Progenitor cell of endocrine pancreas (in vitro differentiated cells): ENCODE measurements around the gene MYO7B. TPM values are rescaled to one million over a fixed set of nuclear protein-coding genes. Genes with fewer than 3 reads are reported as not detected.

Source experiments
- DNase-seq: peaks from one replicate; pipeline ENCODE4 v3.0.0; 2021; ENCODE audit warnings: low spot score; ENCODE audit not compliant: unreplicated experiment
- H3K27ac Mint-ChIP-seq: 2 replicates; pipeline ENCODE4 v1.8.0; 2021; ENCODE audit warnings: mild to moderate bottlenecking, moderate library complexity, mixed read lengths
- H3K27me3 Mint-ChIP-seq: 2 replicates; pipeline ENCODE4 v1.8.0; 2021; ENCODE audit warnings: mixed read lengths
- H3K36me3 Mint-ChIP-seq: 2 replicates; pipeline ENCODE4 v1.8.0; 2022; ENCODE audit warnings: mixed read lengths; ENCODE audit not compliant: insufficient read depth
- H3K4me1 Mint-ChIP-seq: 2 replicates; pipeline ENCODE4 v1.8.0; 2021; ENCODE audit warnings: low read depth, mixed read lengths
- H3K4me3 Mint-ChIP-seq: 2 replicates; pipeline ENCODE4 v1.8.0; 2021; ENCODE audit warnings: low read depth, mild to moderate bottlenecking, moderate library complexity, mixed read lengths
- H3K9me3 Mint-ChIP-seq: 2 replicates; pipeline ENCODE4 v1.8.0; 2021; ENCODE audit warnings: low read depth, mixed read lengths
- CTCF ChIP-seq: fragments of 200-600 bp; sonication (generic); IDR thresholded peaks from one replicate; pipeline ENCODE4 v1.5.0; 2021; ENCODE audit warnings: antibody characterized with exemption, mild to moderate bottlenecking; ENCODE audit not compliant: unreplicated experiment
- total RNA-seq: library from RNA; stranded (reverse); gene quantifications from 2 replicates; pipeline ENCODE4 v1.2.1, GENCODE V29; 2021

The MYO7B gene
- total RNA-seq, 1 donor from 2014 or later, result not detected

GRCh38 chr2:127623388-127624319, 88.2 kb downstream of the MYO7B start:
- Mint-ChIP-seq H3K4me1 (peaks cover 2% of the 10 kb centered on the region), H3K27me3 (peaks cover 10% of the 10 kb centered on the region), H3K4me3 (no peak overlapping the region), H3K9me3 (no peaks in the 10 kb centered on the region), H3K27ac (peak overlapping the region; percentile 57), H3K36me3 (no peaks in the 10 kb centered on the region)
- no peak for DNase-seq
- TF ChIP-seq CTCF, result no peak

DNA sequence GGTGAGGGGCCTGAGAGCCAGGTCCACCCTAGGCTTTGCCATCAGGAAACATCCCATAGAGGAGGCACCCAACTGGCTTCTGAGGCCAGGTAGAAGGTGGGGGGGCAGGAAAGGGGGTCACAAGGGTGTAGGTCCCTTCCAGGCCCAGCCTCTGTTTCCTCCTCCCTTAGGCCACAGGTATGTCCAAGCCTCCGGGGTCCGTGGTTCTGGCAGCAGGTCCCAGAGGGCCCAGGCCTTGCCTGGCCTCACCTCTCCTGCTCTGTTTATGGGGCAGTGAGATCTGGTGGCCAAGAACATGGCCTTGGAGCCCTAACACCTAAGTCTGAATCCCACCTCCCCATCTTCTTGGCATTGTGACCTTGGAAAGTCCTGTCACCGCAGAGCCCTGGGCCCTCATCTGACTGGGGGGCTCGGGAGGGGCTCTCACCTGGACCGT, 88.9 kb downstream of the MYO7B start:
- Mint-ChIP-seq H3K9me3 (no peaks in the 10 kb centered on the region), H3K4me3 (no peak overlapping the region), H3K36me3 (no peaks in the 10 kb centered on the region), H3K27me3 (peaks cover 10% of the 10 kb centered on the region), H3K27ac (no peak overlapping the region), H3K4me1 (peaks cover 2% of the 10 kb centered on the region)
- TF ChIP-seq CTCF, result no peak
- no peak for DNase-seq

GRCh38 chr2:127624756-127625571, 89.5 kb downstream of the MYO7B start:
- Mint-ChIP-seq H3K4me1 (peaks cover 2% of the 10 kb centered on the region), H3K27ac (no peak overlapping the region), H3K9me3 (no peaks in the 10 kb centered on the region), H3K4me3 (no peak overlapping the region), H3K27me3 (peaks cover 10% of the 10 kb centered on the region), H3K36me3 (no peaks in the 10 kb centered on the region)
- no peak for DNase-seq
- no peak for TF ChIP-seq CTCF

- H3K4me3 Mint-ChIP-seq, result no peak overlapping the region
- DNase-seq, result no peak
- H3K4me1 Mint-ChIP-seq, result peaks cover 2% of the 10 kb centered on the region
- peaks cover 10% of the 10 kb centered on the region for H3K27me3 Mint-ChIP-seq
- H3K27ac Mint-ChIP-seq, result no peak overlapping the region
- H3K9me3 Mint-ChIP-seq, result no peaks in the 10 kb centered on the region
- no peak for TF ChIP-seq CTCF
- H3K36me3 Mint-ChIP-seq, result no peaks in the 10 kb centered on the region
Measured at GRCh38 chr2:127625572-127625951, 90.1 kb downstream of the MYO7B start.

DNA sequence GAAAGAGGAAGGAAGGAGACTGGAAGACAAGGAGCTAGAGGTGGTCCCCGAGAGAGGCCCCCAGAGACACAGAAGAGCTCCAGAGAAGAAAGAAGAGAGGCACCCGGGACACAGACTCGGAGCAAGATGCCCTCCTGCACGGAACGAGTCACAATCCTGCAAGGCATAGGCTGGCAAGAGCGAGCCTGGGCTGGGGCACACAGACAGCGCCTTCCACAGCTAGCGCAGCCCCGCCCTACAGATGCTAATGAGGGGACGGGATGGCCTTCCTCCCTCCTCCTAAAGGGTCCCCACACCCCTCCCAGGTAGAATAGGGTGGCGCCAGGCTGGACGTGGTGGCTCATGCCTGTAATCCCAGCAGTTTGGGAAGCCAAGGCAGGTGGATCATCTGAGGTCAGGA, 90.7 kb downstream of the MYO7B start:
- Mint-ChIP-seq H3K4me3 (no peak overlapping the region), H3K27ac (no peak overlapping the region), H3K4me1 (peaks cover 2% of the 10 kb centered on the region), H3K27me3 (peaks cover 10% of the 10 kb centered on the region), H3K36me3 (no peaks in the 10 kb centered on the region), H3K9me3 (no peaks in the 10 kb centered on the region)
- no peak for TF ChIP-seq CTCF
- DNase-seq, result no peak
